ENCODE data around the gene TSPYL4.

DNA sequence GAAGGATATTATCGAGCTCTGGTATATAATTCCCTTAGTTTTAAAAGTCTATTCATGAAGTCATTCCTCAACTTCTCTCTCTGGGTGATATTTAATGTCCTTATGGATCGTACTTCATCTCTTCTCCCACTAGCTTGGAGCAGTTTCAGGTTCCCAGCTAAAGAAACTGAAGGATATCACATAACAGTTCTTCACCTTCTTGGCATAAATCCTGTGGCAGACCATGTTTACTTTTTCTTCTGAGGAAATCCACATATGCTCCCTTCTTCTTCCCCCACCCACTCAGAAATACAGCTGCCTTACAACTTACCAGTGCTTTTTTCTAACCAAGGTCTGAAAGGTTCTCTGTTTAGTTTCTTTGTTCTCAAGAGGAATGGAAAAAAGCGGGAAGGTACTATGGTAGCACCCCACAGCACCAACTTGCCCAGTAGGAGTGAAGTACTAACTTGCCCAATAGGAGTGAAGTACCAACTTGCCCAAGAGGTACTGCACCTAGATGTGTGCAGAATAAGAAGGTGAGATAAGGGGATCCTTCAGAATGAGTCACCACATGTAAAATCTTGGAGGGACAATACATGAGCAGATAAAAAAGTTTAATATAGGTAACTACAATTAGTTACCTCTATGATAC lies 53.1 kb downstream of the TSPYL4 start:
- TF ChIP-seq POLR2A (IDR thresholded peaks at IDR 0.05) (no peak), CTCF (IDR thresholded peaks at IDR 0.05) (no peak)

Measured in lower leg skin (tissue), 3 donors.